Measurements from ENCODE around the gene VEGFB. TPM values are rescaled to one million over a fixed set of nuclear protein-coding genes. Genes with fewer than 3 reads are reported as not detected.

VEGFB gene
- total RNA-seq, 4 donors from 2014 or later = 20.0 to 120 (median 26.0) TPM

DNA sequence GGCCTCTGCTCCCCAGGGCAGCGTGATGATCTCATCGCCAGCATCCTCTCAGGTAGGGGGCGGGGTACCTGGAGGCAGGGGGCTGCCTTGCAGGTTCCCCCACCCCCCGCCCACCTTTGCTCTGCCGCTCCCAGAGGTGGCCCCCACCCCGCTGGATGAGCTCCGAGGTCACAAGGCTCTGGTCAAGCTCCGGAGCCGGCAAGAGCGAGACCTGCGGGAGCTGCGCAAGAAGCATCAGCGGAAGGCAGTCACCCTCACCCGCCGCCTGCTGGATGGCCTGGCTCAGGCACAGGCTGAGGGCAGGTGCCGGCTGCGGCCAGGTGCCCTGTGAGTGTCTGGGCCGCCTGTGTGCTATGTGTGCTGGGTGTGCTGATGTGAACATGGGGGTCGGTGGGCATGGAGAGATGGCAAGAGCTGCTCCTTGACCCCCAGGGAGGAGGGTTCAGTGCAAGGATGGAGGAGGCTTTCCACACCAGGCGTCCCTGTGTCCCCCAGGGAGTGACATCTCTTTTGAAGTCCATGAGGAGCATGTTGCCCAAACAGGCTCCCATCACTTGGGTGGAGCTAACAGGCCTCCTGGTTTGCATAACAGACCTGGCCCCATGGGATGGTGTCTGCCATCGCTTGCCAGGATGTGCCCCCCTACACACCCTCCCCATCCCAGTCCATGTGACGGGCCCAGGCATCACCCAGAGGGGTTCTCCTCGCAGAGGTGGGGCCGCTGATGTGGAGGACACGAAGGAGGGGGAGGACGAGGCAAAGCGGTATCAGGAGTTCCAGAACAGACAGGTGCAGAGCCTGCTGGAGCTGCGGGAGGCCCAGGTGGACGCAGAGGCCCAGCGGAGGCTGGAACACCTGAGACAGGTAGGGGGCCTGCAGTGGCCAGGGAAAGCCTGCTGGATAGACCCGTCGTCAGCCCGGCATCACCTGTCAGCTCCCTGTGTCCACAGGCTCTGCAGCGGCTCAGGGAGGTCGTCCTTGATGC, 31.1 kb downstream of the VEGFB start:
- no peaks in the 10 kb centered on the region for H3K9me3 ChIP-seq
- H3K36me3 ChIP-seq = no peaks in the 10 kb centered on the region
- TF ChIP-seq, protein P1, sequence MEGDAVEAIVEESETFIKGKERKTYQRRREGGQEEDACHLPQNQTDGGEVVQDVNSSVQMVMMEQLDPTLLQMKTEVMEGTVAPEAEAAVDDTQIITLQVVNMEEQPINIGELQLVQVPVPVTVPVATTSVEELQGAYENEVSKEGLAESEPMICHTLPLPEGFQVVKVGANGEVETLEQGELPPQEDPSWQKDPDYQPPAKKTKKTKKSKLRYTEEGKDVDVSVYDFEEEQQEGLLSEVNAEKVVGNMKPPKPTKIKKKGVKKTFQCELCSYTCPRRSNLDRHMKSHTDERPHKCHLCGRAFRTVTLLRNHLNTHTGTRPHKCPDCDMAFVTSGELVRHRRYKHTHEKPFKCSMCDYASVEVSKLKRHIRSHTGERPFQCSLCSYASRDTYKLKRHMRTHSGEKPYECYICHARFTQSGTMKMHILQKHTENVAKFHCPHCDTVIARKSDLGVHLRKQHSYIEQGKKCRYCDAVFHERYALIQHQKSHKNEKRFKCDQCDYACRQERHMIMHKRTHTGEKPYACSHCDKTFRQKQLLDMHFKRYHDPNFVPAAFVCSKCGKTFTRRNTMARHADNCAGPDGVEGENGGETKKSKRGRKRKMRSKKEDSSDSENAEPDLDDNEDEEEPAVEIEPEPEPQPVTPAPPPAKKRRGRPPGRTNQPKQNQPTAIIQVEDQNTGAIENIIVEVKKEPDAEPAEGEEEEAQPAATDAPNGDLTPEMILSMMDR (IDR thresholded peaks at IDR 0.05) = no peak
- TF ChIP-seq POLR2A (IDR thresholded peaks at IDR 0.05) = no peak
- H3K4me1 ChIP-seq = peaks cover 0 to 11% of the 10 kb centered on the region in 2 donors
- intact Hi-C loops (cut with DNase I; ENCODE audit: low total_unique reads) = no loop called here
- no peak overlapping the region for H3K27ac ChIP-seq
- no peak for DNase-seq
- H3K27me3 ChIP-seq = no peaks in the 10 kb centered on the region
- H3K4me3 ChIP-seq = no peak overlapping the region

DNA sequence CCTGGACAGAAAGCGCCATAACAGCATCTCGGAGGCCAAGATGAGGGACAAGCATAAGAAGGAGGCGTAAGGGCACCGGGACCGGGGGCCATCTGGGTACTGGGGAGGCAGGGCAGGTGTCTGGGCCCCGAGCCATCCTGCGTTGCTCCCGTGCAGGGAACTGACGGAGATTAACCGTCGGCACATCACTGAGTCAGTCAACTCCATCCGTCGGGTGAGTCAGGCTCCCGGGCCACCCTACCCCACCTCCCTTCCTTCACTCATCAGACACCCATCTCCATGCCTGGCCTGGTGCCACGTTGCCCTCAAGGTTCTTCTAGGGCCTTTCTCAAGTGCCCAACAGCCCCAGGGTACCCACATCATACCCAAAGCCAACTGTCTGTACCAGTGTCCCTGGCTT, 32.0 kb downstream of the VEGFB start:
- H3K4me3 ChIP-seq = no peak overlapping the region
- TF ChIP-seq POLR2A (IDR thresholded peaks at IDR 0.05) = no peak
- TF ChIP-seq, protein P1 (IDR thresholded peaks at IDR 0.05) = no peak
- intact Hi-C loops (cut with DNase I; ENCODE audit: low total_unique reads) = no loop called here
- H3K36me3 ChIP-seq = no peaks in the 10 kb centered on the region
- no peak for DNase-seq
- no peaks in the 10 kb centered on the region for H3K27me3 ChIP-seq
- H3K4me1 ChIP-seq = peaks cover 0 to 11% of the 10 kb centered on the region in 2 donors
- H3K27ac ChIP-seq = no peak overlapping the region
- H3K9me3 ChIP-seq = no peaks in the 10 kb centered on the region

DNA sequence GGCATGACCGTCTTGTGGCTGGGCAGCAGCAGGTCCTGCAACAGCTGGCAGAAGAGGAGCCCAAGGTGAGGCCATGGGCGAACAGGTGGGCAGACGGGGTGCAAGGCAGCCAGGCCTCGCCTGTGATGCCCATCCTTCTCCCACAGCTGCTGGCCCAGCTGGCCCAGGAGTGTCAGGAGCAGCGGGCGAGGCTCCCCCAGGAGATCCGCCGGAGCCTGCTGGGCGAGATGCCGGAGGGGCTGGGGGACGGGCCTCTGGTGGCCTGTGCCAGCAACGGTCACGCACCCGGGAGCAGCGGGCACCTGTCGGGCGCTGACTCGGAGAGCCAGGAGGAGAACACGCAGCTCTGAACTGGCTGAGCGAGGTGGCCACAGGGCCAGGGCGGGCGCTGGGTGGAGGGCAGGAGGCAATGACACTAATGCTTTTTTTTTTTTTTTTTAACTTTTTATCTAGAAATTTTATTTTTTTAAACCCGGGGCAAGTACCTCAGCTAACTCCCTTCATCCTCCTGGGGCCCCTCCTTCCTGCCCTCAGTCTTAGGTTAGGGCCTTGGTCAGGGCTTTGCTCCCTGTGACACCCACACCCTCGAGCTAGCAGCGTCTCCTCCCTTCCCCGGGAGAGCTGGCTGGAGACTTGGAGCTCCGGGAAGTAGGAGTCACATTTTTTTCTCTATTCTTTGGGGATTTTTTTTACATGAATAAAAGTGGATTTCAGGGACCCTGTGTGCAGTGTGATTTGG, 33.0 kb downstream of the VEGFB start:
- H3K4me1 ChIP-seq = peaks cover 0 to 11% of the 10 kb centered on the region in 2 donors
- TF ChIP-seq, protein P1 (IDR thresholded peaks at IDR 0.05) = no peak
- no peak for TF ChIP-seq POLR2A (IDR thresholded peaks at IDR 0.05)
- H3K9me3 ChIP-seq = no peaks in the 10 kb centered on the region
- H3K4me3 ChIP-seq = no peak overlapping the region
- H3K36me3 ChIP-seq = no peaks in the 10 kb centered on the region
- DNase-seq = no peak
- H3K27me3 ChIP-seq = no peaks in the 10 kb centered on the region
- intact Hi-C loops (cut with DNase I; ENCODE audit: low total_unique reads) = no loop called here
- peak overlapping the region; percentile 91 to 97 for H3K27ac ChIP-seq

DNA sequence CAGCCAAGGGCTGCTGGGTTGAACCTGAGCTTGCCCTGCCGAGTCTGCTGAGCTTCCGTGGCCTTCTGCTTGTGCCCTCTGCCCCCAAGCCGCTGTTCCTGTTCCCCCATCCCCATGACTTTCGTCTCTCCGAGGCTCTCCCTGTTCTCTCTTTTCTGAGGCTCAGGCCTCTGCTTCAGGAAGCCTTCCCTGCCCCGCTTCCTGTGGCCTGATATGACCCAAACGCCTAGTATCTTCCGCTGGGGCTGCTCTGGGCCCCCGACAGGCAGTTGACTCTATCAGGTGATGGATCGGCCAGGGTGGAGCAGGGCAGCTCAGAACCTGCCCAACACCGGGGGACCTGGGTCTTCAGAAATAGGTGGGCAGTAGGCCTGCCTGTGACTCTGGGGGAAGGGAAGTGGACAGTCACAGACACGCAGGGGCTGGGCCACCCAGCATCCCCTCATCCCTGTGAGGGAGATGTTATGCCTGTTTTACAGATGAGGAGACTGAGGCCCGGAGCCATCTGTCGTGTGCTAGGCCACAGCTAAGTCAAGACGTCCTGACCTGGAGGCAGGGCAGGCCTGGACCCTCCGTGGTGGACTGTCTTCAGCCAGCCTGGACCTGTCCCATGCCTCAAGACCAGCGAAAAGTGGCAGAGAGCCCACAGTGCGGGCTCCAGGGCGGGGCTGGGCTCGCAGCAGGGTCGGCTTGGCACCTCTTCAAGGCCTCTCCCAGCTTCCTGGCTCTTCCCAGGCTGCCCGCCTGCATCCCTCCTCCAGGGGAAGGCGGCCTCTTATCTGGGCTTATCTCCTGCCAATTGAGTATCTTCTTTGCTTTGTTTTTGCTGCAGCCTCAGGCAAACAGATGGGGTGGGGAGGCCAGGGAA, 33.9 kb downstream of the VEGFB start:
- Histone ChIP-seq H3K4me3 (peak overlapping the region; percentile 63 to 75), H3K4me1 (peaks cover 0 to 11% of the 10 kb centered on the region in 2 donors), H3K36me3 (no peaks in the 10 kb centered on the region), H3K27me3 (no peaks in the 10 kb centered on the region), H3K27ac (peak overlapping the region; percentile 91 to 97), H3K9me3 (no peaks in the 10 kb centered on the region)
- intact Hi-C loops (cut with DNase I; ENCODE audit: low total_unique reads) = no loop called here
- no peak for TF ChIP-seq POLR2A (IDR thresholded peaks at IDR 0.05)
- TF ChIP-seq, protein P1 (IDR thresholded peaks at IDR 0.05) = peak in 1 of 4 experiments; percentile 32
- peak; percentile 75 to 79 for DNase-seq

All from uterus (tissue), 4 donors.